HepG2 (cell line): ENCODE data around the gene RPL5. TPM values are rescaled to one million over a fixed set of nuclear protein-coding genes. Genes with fewer than 3 reads are reported as not detected.
A peak's percentile ranks its signal among the peaks of the same experiment; 100 is the strongest.

Experiments used
- CCAR2 ChIP-seq: fragments of 200-400 bp; formaldehyde crosslinking; optimal IDR thresholded peaks from 2 replicates; pipeline ENCODE3; 2018; ENCODE audit warnings: low read depth, mild to moderate bottlenecking, low read length, moderate library complexity
- MYNN ChIP-seq: sonication (generic); formaldehyde crosslinking; IDR thresholded peaks from 2 replicates; pipeline ENCODE4 v1.4.0; 2020; ENCODE audit warnings: mild to moderate bottlenecking, low read depth, missing genetic modification reagents
- NFKB2 ChIP-seq: sonication (generic); formaldehyde crosslinking; IDR thresholded peaks from 2 replicates; pipeline ENCODE4 v1.4.0; 2020; ENCODE audit warnings: missing genetic modification reagents, borderline replicate concordance
- SIN3B ChIP-seq: fragments of 150-350 bp; IDR thresholded peaks from 2 replicates; pipeline ENCODE4 v1.6.1; 2014; ENCODE audit warnings: low read length
- SMARCE1 ChIP-seq: fragments of 450-650 bp; IDR thresholded peaks from 2 replicates; pipeline ENCODE4 v1.6.1; 2017; ENCODE audit warnings: borderline replicate concordance
- ZNF44 ChIP-seq: sonication (generic); formaldehyde crosslinking; IDR thresholded peaks from 2 replicates; pipeline ENCODE4 v1.5.1; 2020; ENCODE audit warnings: mild to moderate bottlenecking, missing genetic modification reagents
- ZNF552 ChIP-seq: sonication (generic); formaldehyde crosslinking; IDR thresholded peaks from 2 replicates; pipeline ENCODE4 v1.9.0; 2022; ENCODE audit warnings: missing genetic modification reagents, mild to moderate bottlenecking, borderline replicate concordance
- ZNF674 ChIP-seq: sonication (generic); formaldehyde crosslinking; IDR thresholded peaks from 2 replicates; pipeline ENCODE4 v1.5.0; 2020; ENCODE audit warnings: low read depth, mild to moderate bottlenecking, missing genetic modification reagents
- polyA plus RNA-seq, 8 experiments: library from polyadenylated mRNA; depleted of rRNA in 3 of 8; stranded (reverse) in 7 of 8; unstranded in 1 of 8; fragments of >200 nt; fragmentation: Illumina TruSeq in 4 of 8; extraction: Trizol in 4 of 8; gene quantifications; 2 replicates each; pipeline versions ENCODE4 v1.2.1 to v1.2.3, GENCODE V29; 2011 to 2016; ENCODE audit warnings: low read depth in 4 of 8, missing spikeins in 1 of 8, mixed read lengths in 1 of 8; ENCODE audit not compliant: insufficient read depth in 1 of 8
- total RNA-seq, 5 experiments: library from RNA; depleted of rRNA; stranded (reverse); fragments of >200 nt; fragmentation: Illumina TruSeq; extraction: Trizol; gene quantifications; 2 replicates each; pipeline ENCODE4 v1.2.3, GENCODE V29; 2016; ENCODE audit warnings: low read depth in 1 of 5
- TF ChIP-seq, protein P1 (sequence below): sonication (generic); formaldehyde crosslinking; IDR thresholded peaks from 2 replicates; pipeline ENCODE4 v1.4.0; 2020; ENCODE audit warnings: missing genetic modification reagents
- TF ChIP-seq, protein P2 (sequence below): IDR thresholded peaks from 2 replicates; pipeline ENCODE4 v1.6.1; 2016; ENCODE audit warnings: low read depth, control low read depth
- TF ChIP-seq, protein P3 (sequence below): sonication (generic); formaldehyde crosslinking; IDR thresholded peaks from 2 replicates; pipeline ENCODE4 v1.4.0; 2020; ENCODE audit warnings: missing genetic modification reagents, borderline replicate concordance
- TF ChIP-seq, protein P4 (sequence below): sonication (generic); formaldehyde crosslinking; IDR thresholded peaks from 2 replicates; pipeline ENCODE4 v1.4.0; 2020; ENCODE audit warnings: missing genetic modification reagents, borderline replicate concordance
- TF ChIP-seq, protein P5 (sequence below): IDR thresholded peaks from 2 replicates; pipeline ENCODE4 v1.6.1; 2016; ENCODE audit warnings: low read depth, borderline replicate concordance
- TF ChIP-seq, protein P6 (sequence below): sonication (generic); formaldehyde crosslinking; IDR thresholded peaks from 2 replicates; pipeline ENCODE4 v1.9.0; 2021; ENCODE audit warnings: missing genetic modification reagents, borderline replicate concordance

The RPL5 gene
- total and polyA plus RNA-seq, 2 of the 13 experiments (the other 11 are each of a cell fraction or from before 2014, with no cell fraction given), result 2,304 to 2,520 TPM

DNA sequence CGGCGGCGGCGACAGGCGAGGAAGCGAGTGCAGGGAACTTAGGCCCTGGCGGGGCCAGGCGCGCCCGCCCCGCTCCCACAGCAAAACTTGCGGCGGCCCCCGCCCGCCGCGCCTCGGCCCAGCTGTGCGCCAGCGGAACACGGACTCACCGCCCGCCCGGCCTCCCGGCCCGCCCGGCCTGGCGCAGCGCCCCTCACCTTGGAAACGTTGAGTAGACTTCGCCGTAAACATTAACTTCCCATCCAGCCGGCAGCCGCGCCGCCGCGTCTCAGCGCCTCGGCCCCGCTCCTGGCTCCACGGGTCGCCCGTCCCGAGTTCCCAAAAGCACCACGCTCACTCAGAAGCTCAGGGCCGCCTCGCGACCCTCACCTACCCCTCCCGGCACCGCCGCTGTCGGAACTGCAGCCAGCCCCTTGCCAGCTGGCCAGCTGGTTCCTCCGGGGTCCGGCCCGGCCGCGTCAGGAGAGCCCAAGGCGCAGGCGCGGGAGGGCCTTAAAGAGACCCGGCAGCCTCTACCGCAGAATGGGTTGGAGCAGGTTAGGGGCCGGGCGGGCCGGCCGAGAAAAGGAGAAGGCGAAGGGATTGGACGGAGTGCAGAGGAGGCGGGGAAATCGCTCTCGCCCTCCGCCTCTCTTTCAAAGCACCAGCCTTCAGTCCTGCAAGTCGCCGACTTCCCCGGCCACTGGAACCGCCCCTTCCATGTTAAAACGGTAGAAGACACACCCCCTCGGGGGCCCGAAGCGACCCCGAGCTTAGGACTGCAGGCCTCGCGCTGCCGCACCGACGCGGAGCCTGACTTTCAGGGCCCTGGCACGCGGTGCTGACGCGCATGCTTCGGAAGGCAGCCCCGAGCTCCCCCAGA is 47.0 kb upstream of the RPL5 start, which contains the start of gene EVI5 (continued):
- TF ChIP-seq, protein P1, sequence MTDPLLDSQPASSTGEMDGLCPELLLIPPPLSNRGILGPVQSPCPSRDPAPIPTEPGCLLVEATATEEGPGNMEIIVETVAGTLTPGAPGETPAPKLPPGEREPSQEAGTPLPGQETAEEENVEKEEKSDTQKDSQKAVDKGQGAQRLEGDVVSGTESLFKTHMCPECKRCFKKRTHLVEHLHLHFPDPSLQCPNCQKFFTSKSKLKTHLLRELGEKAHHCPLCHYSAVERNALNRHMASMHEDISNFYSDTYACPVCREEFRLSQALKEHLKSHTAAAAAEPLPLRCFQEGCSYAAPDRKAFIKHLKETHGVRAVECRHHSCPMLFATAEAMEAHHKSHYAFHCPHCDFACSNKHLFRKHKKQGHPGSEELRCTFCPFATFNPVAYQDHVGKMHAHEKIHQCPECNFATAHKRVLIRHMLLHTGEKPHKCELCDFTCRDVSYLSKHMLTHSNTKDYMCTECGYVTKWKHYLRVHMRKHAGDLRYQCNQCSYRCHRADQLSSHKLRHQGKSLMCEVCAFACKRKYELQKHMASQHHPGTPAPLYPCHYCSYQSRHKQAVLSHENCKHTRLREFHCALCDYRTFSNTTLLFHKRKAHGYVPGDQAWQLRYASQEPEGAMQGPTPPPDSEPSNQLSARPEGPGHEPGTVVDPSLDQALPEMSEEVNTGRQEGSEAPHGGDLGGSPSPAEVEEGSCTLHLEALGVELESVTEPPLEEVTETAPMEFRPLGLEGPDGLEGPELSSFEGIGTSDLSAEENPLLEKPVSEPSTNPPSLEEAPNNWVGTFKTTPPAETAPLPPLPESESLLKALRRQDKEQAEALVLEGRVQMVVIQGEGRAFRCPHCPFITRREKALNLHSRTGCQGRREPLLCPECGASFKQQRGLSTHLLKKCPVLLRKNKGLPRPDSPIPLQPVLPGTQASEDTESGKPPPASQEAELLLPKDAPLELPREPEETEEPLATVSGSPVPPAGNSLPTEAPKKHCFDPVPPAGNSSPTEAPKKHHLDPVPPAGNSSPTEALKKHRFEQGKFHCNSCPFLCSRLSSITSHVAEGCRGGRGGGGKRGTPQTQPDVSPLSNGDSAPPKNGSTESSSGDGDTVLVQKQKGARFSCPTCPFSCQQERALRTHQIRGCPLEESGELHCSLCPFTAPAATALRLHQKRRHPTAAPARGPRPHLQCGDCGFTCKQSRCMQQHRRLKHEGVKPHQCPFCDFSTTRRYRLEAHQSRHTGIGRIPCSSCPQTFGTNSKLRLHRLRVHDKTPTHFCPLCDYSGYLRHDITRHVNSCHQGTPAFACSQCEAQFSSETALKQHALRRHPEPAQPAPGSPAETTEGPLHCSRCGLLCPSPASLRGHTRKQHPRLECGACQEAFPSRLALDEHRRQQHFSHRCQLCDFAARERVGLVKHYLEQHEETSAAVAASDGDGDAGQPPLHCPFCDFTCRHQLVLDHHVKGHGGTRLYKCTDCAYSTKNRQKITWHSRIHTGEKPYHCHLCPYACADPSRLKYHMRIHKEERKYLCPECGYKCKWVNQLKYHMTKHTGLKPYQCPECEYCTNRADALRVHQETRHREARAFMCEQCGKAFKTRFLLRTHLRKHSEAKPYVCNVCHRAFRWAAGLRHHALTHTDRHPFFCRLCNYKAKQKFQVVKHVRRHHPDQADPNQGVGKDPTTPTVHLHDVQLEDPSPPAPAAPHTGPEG (CRISPR knock-in tag), result peak; percentile 95
- TF ChIP-seq SMARCE1 (no peak), ZNF674 (CRISPR knock-in tag) (peak; percentile 72; the same call in 1 of the 2 replicates), MYNN (CRISPR knock-in tag) (peak; percentile 86), NFKB2 (CRISPR knock-in tag) (peak; percentile 100), ZNF44 (CRISPR knock-in tag) (peak; percentile 85; the same call in 1 of the 2 replicates), SIN3B (no peak), ZNF552 (peak; percentile 97), CCAR2 (no peak)
- TF ChIP-seq, protein P2, sequence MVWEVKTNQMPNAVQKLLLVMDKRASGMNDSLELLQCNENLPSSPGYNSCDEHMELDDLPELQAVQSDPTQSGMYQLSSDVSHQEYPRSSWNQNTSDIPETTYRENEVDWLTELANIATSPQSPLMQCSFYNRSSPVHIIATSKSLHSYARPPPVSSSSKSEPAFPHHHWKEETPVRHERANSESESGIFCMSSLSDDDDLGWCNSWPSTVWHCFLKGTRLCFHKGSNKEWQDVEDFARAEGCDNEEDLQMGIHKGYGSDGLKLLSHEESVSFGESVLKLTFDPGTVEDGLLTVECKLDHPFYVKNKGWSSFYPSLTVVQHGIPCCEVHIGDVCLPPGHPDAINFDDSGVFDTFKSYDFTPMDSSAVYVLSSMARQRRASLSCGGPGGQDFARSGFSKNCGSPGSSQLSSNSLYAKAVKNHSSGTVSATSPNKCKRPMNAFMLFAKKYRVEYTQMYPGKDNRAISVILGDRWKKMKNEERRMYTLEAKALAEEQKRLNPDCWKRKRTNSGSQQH (CRISPR knock-in tag), result no peak
- TF ChIP-seq, protein P3, sequence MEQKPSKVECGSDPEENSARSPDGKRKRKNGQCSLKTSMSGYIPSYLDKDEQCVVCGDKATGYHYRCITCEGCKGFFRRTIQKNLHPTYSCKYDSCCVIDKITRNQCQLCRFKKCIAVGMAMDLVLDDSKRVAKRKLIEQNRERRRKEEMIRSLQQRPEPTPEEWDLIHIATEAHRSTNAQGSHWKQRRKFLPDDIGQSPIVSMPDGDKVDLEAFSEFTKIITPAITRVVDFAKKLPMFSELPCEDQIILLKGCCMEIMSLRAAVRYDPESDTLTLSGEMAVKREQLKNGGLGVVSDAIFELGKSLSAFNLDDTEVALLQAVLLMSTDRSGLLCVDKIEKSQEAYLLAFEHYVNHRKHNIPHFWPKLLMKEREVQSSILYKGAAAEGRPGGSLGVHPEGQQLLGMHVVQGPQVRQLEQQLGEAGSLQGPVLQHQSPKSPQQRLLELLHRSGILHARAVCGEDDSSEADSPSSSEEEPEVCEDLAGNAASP (CRISPR knock-in tag), result peak; percentile 93
- TF ChIP-seq, protein P4, sequence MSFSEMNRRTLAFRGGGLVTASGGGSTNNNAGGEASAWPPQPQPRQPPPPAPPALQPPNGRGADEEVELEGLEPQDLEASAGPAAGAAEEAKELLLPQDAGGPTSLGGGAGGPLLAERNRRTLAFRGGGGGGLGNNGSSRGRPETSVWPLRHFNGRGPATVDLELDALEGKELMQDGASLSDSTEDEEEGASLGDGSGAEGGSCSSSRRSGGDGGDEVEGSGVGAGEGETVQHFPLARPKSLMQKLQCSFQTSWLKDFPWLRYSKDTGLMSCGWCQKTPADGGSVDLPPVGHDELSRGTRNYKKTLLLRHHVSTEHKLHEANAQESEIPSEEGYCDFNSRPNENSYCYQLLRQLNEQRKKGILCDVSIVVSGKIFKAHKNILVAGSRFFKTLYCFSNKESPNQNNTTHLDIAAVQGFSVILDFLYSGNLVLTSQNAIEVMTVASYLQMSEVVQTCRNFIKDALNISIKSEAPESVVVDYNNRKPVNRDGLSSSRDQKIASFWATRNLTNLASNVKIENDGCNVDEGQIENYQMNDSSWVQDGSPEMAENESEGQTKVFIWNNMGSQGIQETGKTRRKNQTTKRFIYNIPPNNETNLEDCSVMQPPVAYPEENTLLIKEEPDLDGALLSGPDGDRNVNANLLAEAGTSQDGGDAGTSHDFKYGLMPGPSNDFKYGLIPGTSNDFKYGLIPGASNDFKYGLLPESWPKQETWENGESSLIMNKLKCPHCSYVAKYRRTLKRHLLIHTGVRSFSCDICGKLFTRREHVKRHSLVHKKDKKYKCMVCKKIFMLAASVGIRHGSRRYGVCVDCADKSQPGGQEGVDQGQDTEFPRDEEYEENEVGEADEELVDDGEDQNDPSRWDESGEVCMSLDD (CRISPR knock-in tag), result peak; percentile 97
- TF ChIP-seq, protein P5, sequence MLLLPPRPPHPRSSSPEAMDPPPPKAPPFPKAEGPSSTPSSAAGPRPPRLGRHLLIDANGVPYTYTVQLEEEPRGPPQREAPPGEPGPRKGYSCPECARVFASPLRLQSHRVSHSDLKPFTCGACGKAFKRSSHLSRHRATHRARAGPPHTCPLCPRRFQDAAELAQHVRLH, result peak; percentile 97; the same call in 1 of the 2 replicates
- TF ChIP-seq, protein P6, sequence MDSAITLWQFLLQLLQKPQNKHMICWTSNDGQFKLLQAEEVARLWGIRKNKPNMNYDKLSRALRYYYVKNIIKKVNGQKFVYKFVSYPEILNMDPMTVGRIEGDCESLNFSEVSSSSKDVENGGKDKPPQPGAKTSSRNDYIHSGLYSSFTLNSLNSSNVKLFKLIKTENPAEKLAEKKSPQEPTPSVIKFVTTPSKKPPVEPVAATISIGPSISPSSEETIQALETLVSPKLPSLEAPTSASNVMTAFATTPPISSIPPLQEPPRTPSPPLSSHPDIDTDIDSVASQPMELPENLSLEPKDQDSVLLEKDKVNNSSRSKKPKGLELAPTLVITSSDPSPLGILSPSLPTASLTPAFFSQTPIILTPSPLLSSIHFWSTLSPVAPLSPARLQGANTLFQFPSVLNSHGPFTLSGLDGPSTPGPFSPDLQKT (CRISPR knock-in tag), result peak; percentile 64; the same call in 1 of the 2 replicates
